Fibroblast of lung (primary cell): Measurements from ENCODE around the gene DIS3L2. TPM values are rescaled to one million over a fixed set of nuclear protein-coding genes. Genes with fewer than 3 reads are reported as not detected.
A peak's percentile ranks its signal among the peaks of the same experiment; 100 is the strongest.

Experiments used
- DNase-seq, 2 donors: peaks; one replicate each; pipeline versions ENCODE4 v3.0.0 to v3.0.0-alpha.2; 2010; ENCODE audit warnings: low read depth in 2 of 2
- H2AFZ ChIP-seq: 2 replicates; pipeline ENCODE4 v1.5.1; 2012; ENCODE audit warnings: low read length, control low read depth, inconsistent platforms
- H3K27ac ChIP-seq: 2 replicates; pipeline ENCODE4 v1.5.1; 2011; ENCODE audit warnings: low read length, control low read depth; ENCODE audit not compliant: insufficient read depth
- H3K27me3 ChIP-seq: 2 replicates; pipeline ENCODE4 v1.5.1; 2011; ENCODE audit warnings: mild to moderate bottlenecking, low read length; ENCODE audit not compliant: control insufficient read depth, insufficient read depth
- H3K36me3 ChIP-seq: 2 replicates; pipeline ENCODE4 v1.5.1; 2011; ENCODE audit warnings: low read length; ENCODE audit not compliant: control insufficient read depth, insufficient read depth
- H3K4me1 ChIP-seq: 2 replicates; pipeline ENCODE4 v1.5.1; 2011; ENCODE audit warnings: low read length; ENCODE audit not compliant: control insufficient read depth, insufficient read depth; ENCODE audit errors: extremely low read depth
- H3K4me2 ChIP-seq: 2 replicates; pipeline ENCODE4 v1.5.1; 2011; ENCODE audit warnings: low read length, control low read depth; ENCODE audit not compliant: insufficient read depth; ENCODE audit errors: extremely low read depth
- H3K4me3 ChIP-seq, 4 experiments: fragments of 200-600 bp in 1 of 4; sonication (generic) in 1 of 4; replicated peaks in 1 of 4; 2 replicates each; pipeline ENCODE4 v1.5.1; 2011 to 2016; ENCODE audit warnings: low read length in 4 of 4, low read depth in 3 of 4, mild to moderate bottlenecking in 3 of 4, control low read depth in 2 of 4, inconsistent platforms in 1 of 4, mixed read lengths in 1 of 4; ENCODE audit not compliant: insufficient read depth in 1 of 4; ENCODE audit errors: control extremely low read depth in 1 of 4
- H3K79me2 ChIP-seq: 2 replicates; pipeline ENCODE4 v1.5.1; 2012; ENCODE audit warnings: mild to moderate bottlenecking, low read length, inconsistent platforms; ENCODE audit not compliant: control insufficient read depth, insufficient read depth
- H3K9ac ChIP-seq: 2 replicates; pipeline ENCODE4 v1.5.1; 2011; ENCODE audit warnings: mild to moderate bottlenecking, low read length, control low read depth; ENCODE audit not compliant: insufficient read depth
- H3K9me3 ChIP-seq: 2 replicates; pipeline ENCODE4 v1.5.1; 2012; ENCODE audit warnings: low read depth, low read length; ENCODE audit not compliant: control insufficient read depth, insufficient read depth
- H4K20me1 ChIP-seq: 2 replicates; pipeline ENCODE4 v1.5.1; 2011; ENCODE audit warnings: low read length; ENCODE audit not compliant: control insufficient read depth, insufficient read depth; ENCODE audit errors: extremely low read depth
- CTCF ChIP-seq, 2 donors: IDR thresholded peaks in 1 of 2; conservative IDR thresholded peaks in 1 of 2; 1 replicate in 1 of 2; 2 replicates in 1 of 2; pipeline ENCODE4 v1.5.1; 2011 to 2012; ENCODE audit warnings: low read length in 2 of 2, control low read depth in 1 of 2, inconsistent platforms in 1 of 2, low read depth in 1 of 2, mild to moderate bottlenecking in 1 of 2
- EZH2 ChIP-seq: IDR thresholded peaks from 2 replicates; pipeline ENCODE4 v1.5.1; 2012; ENCODE audit warnings: low read length, control low read depth, mild to moderate bottlenecking; ENCODE audit errors: missing control alignments
- polyA plus RNA-seq, 2 donors: library from polyadenylated mRNA; depleted of rRNA in 1 of 2; stranded (reverse) in 1 of 2; unstranded in 1 of 2; fragments of >200 nt; gene quantifications; 2 replicates each; pipeline ENCODE4 v1.2.1, GENCODE V29; 2011 to 2012; ENCODE audit warnings: missing spikeins in 1 of 2
- total RNA-seq: library from RNA; depleted of rRNA; stranded (reverse); fragments of >200 nt; gene quantifications from 2 replicates; pipeline ENCODE4 v1.2.1, GENCODE V29; 2014

The DIS3L2 gene
- total and polyA plus RNA-seq, 2 donors (not counting 1 experiment from before 2014, with no cell fraction given) = 5.2 to 15.2 TPM

DNA sequence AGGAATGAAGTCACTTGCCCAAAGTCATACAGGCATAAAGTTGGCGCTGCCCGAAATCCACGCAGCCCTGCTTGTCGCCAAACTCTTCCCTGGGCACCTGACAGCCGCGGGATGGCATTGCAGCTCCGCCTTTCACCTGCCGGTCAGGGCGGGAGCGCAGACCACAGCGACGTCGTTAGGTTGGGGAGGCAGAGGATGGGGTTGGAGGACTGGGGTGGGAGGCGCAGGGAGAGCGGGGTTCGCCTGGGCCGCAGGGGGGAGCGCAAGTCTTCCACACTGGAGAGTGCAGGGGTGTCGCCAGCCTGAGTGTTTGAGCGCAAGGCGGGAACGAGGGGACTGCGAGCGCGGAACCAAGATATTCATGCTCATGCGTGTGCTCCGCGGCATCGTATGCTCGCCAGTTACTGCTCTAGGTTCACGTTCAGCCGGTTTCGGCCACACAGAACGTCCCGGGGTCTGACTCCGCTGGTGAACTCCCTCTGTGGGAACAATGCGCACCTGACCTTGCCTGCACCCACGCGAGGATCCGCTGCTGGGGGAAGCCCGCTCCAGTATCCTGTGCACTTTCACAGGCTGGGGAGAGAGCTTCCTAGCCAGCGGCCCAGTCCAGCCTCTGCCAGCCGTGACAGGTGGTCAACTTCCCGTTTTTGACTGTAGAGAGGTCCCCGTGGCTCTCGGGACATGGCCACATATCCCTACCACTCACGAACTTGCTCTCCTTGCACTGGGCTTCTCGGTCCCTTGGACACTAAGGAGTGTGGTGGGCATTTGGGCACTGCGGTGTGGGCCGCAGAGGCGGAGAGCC lies 34.5 kb upstream of the DIS3L2 start:
- Histone ChIP-seq H3K9me3 (no peaks in the 10 kb centered on the region), H3K79me2 (no peaks in the 10 kb centered on the region), H3K9ac (no peak overlapping the region), H3K36me3 (no peaks in the 10 kb centered on the region), H3K27ac (no peak overlapping the region), H3K27me3 (peaks cover 56% of the 10 kb centered on the region), H2AFZ (no peak overlapping the region), H4K20me1 (no peaks in the 10 kb centered on the region), H3K4me2 (peak overlapping the region; percentile 79), H3K4me1 (peaks cover 6% of the 10 kb centered on the region), H3K4me3 (peak overlapping the region in 2 of 4 experiments; percentile 14 to 47)
- DNase-seq = peak in 1 of 2 donors; percentile 27
- no peak for TF ChIP-seq CTCF (conservative IDR thresholded peaks at IDR 0.05 in 1 of 2, IDR thresholded peaks at IDR 0.05 in 1 of 2; ENCODE audit: low read depth in 1 of 2, low read length in 2 of 2)
- peak; percentile 55 for TF ChIP-seq EZH2

DNA sequence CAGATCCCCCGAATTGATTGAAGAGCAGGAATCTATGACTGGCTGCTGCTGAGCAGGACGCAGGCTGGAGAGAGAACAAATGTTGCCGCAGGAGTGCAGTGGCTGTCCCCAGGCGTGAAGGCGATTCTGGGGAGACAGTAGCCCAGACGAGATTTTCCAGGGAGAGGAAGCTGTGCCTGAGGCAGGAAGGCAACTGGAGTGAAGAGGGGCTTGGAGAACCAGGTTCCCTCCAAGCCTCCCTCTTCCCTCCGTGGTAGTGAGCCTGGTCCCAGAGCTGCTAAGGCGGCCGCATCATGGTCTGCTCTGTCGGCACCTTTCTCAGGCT lies 34.0 kb upstream of the DIS3L2 start:
- Histone ChIP-seq H3K9ac (no peak overlapping the region), H3K4me2 (no peak overlapping the region), H3K36me3 (no peaks in the 10 kb centered on the region), H3K9me3 (no peaks in the 10 kb centered on the region), H3K4me1 (peaks cover 6% of the 10 kb centered on the region), H3K4me3 (no peak overlapping the region), H3K79me2 (no peaks in the 10 kb centered on the region), H4K20me1 (no peaks in the 10 kb centered on the region), H3K27ac (no peak overlapping the region), H3K27me3 (peaks cover 56% of the 10 kb centered on the region), H2AFZ (no peak overlapping the region)
- TF ChIP-seq EZH2 = no peak
- TF ChIP-seq CTCF (conservative IDR thresholded peaks at IDR 0.05 in 1 of 2, IDR thresholded peaks at IDR 0.05 in 1 of 2; ENCODE audit: low read depth in 1 of 2, low read length in 2 of 2) = no peak
- no peak for DNase-seq

- Histone ChIP-seq H3K9me3 (no peaks in the 10 kb centered on the region), H4K20me1 (no peaks in the 10 kb centered on the region), H3K4me2 (no peak overlapping the region), H2AFZ (no peak overlapping the region), H3K27ac (no peak overlapping the region), H3K4me3 (no peak overlapping the region), H3K36me3 (no peaks in the 10 kb centered on the region), H3K4me1 (peaks cover 6% of the 10 kb centered on the region), H3K27me3 (peaks cover 55% of the 10 kb centered on the region), H3K9ac (no peak overlapping the region), H3K79me2 (no peaks in the 10 kb centered on the region)
- DNase-seq = no peak
- peak in 1 of 2 donors; percentile 6 for TF ChIP-seq CTCF (conservative IDR thresholded peaks at IDR 0.05 in 1 of 2, IDR thresholded peaks at IDR 0.05 in 1 of 2; ENCODE audit: low read depth in 1 of 2, low read length in 2 of 2)
- TF ChIP-seq EZH2 = no peak
Observed at GRCh38 chr2:231928481-231928880, 33.0 kb upstream of the DIS3L2 start.
